Testis (tissue), 3 donors: ENCODE measurements around the gene TMC1. TPM values are rescaled to one million over a fixed set of nuclear protein-coding genes. Genes with fewer than 3 reads are reported as not detected.

Experiments
- DNase-seq: peaks from one replicate; pipeline ENCODE4 v3.0.0-alpha.2; 2019
- H3K27ac ChIP-seq, 2 donors: fragments of 200-600 bp; sonication (generic); one replicate each; pipeline ENCODE4 v1.5.1; 2019
- H3K27me3 ChIP-seq: fragments of 200-600 bp; sonication (generic); one replicate; pipeline ENCODE4 v1.5.1; 2019
- H3K36me3 ChIP-seq: fragments of 200-600 bp; sonication (generic); one replicate; pipeline ENCODE4 v1.5.1; 2017; ENCODE audit warnings: low read depth; ENCODE audit errors: missing control alignments
- H3K4me1 ChIP-seq: fragments of 200-600 bp; sonication (generic); one replicate; pipeline ENCODE4 v1.5.1; 2019
- H3K4me3 ChIP-seq, 2 donors: fragments of 200-600 bp; sonication (generic); one replicate each; pipeline ENCODE4 v1.5.1; 2017 to 2019
- H3K9me3 ChIP-seq: fragments of 200-600 bp; sonication (generic); one replicate; pipeline ENCODE4 v1.5.1; 2017
- POLR2A ChIP-seq: fragments of 450-650 bp; IDR thresholded peaks from one replicate; pipeline ENCODE4 v1.6.1; 2017; ENCODE audit warnings: antibody characterized with exemption, mild to moderate bottlenecking, moderate library complexity
- WGBS, 2 donors: methylation state at CpG; one replicate each; pipeline ENCODE4 v1.1.5; 2018; 5-methylcytosine and 5-hydroxymethylcytosine counted together
- intact Hi-C: fragments of 100-400 bp; cut with DNase I; formaldehyde crosslinking; loops from one replicate; pipeline ENCODE4 v1.15.1; 2023; ENCODE audit warnings: low total_unique reads
- polyA plus RNA-seq: library from polyadenylated mRNA; stranded (reverse); fragments of 350-450 nt; fragmentation: Illumina TruSeq; extraction: RNeasy Lipid Tissue Mini Kit (QIAGEN cat#74804); gene quantifications from one replicate; pipeline ENCODE4 v1.2.3, GENCODE V29; 2014; ENCODE audit warnings: low read depth, low replicate concordance; ENCODE audit not compliant: insufficient read depth
- total RNA-seq, 2 donors: library from RNA; depleted of rRNA; stranded (reverse); fragments of >200 nt; gene quantifications; one replicate each; pipeline ENCODE4 v1.2.3, GENCODE V29; 2016
- TF ChIP-seq, protein P1 (sequence below), 3 experiments: fragments of 450-650 bp in 2 of 3; fragments of 200-600 bp in 1 of 3; sonication (generic) in 1 of 3; IDR thresholded peaks; one replicate each; pipeline ENCODE4 v1.5.1; 2016 to 2019; ENCODE audit warnings: antibody characterized with exemption in 3 of 3, mild to moderate bottlenecking in 2 of 3, moderate library complexity in 1 of 3

The TMC1 gene
- total and polyA plus RNA-seq, 3 donors from 2014 or later = 2.0 to 5.4 (median 3.0) TPM

DNA sequence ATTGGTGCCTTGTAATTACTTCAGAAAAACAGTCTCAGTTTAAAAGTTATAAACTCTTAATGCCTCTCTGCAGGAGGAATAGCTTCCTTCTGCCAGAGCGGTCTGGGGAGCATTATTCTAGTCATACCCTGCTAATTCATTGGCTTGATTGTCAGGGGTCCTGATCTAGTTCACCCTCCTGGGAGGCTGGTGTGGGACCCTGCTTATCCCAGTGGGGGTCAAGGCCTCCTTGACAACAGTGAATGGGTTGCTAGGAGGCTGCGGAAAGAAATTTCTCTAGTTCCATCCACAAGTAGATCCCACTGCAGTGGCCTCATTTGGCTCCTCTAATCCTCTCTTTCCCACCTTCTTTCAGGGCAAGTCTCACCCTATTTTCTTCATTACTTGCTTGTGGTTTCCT lies 105.7 kb downstream of the TMC1 start:
- Histone ChIP-seq H3K9me3 (no peaks in the 10 kb centered on the region), H3K4me1 (no peaks in the 10 kb centered on the region), H3K27ac (no peak overlapping the region), H3K36me3 (no peaks in the 10 kb centered on the region), H3K4me3 (no peak overlapping the region), H3K27me3 (no peaks in the 10 kb centered on the region)
- 97 to 100% methylated on average over 2 of the region's 2 CpGs for WGBS, 2 donors
- TF ChIP-seq, protein P1, sequence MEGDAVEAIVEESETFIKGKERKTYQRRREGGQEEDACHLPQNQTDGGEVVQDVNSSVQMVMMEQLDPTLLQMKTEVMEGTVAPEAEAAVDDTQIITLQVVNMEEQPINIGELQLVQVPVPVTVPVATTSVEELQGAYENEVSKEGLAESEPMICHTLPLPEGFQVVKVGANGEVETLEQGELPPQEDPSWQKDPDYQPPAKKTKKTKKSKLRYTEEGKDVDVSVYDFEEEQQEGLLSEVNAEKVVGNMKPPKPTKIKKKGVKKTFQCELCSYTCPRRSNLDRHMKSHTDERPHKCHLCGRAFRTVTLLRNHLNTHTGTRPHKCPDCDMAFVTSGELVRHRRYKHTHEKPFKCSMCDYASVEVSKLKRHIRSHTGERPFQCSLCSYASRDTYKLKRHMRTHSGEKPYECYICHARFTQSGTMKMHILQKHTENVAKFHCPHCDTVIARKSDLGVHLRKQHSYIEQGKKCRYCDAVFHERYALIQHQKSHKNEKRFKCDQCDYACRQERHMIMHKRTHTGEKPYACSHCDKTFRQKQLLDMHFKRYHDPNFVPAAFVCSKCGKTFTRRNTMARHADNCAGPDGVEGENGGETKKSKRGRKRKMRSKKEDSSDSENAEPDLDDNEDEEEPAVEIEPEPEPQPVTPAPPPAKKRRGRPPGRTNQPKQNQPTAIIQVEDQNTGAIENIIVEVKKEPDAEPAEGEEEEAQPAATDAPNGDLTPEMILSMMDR (IDR thresholded peaks at IDR 0.05) = no peak
- TF ChIP-seq POLR2A = no peak
- DNase-seq = no peak
- intact Hi-C loops = no loop called here

DNA sequence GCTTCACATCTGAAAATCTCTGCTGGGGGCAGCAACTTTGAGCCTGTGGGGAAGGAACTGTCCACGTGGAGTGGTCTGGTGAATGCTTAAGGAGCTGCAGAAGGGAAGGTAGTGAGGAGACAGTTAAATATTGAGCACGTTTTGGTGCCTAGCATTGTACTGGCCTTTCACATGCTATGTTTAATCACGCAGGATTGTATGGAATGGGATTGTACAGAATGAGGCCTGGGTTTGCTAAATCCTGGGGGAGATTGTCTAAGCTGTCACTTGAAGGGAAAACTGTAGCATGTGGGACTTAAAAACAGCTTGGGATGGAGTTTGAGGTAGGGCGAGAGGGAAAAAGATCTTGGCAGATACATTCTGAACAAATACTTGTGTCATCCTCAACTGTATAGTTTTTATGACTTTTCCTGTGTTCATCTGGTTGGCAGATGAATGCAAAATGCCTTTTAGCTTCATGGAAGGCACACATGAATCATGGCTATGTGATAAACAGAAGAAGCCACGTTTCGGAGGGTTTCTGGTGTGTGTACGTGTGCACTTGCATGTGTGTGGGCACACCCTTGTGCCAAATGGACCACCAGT lies 106.6 kb downstream of the TMC1 start:
- Histone ChIP-seq H3K36me3 (no peaks in the 10 kb centered on the region), H3K27ac (no peak overlapping the region)
- 59 to 63% methylated on average over 7 of the region's 7 CpGs for WGBS, 2 donors

DNA sequence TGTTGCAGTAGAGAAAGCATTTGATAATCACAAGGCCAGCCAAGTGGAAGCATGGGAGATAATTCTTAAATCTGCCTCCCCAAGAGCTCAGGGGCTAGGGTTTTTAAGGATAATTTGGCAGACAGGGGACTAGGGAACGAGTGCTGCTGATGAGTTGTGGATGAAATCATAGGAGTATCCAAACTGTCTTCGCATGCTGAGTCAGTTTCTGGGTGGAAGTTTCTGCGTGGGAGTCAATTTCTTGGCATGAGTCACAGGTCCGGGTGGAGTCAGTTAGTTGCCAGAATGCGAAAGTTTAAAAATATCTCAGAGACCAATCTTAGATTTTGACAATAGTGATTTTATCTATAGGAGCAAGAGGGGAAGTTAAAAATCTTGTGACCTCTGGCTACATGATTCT lies 112.6 kb downstream of the TMC1 start:
- intact Hi-C loops = no loop called here
- H3K36me3 ChIP-seq = no peaks in the 10 kb centered on the region
- TF ChIP-seq, protein P1 (IDR thresholded peaks at IDR 0.05) = no peak
- no peak for TF ChIP-seq POLR2A
- H3K27ac ChIP-seq = no peak overlapping the region
- H3K4me1 ChIP-seq = no peaks in the 10 kb centered on the region
- H3K9me3 ChIP-seq = no peaks in the 10 kb centered on the region
- no peak overlapping the region for H3K4me3 ChIP-seq
- no peak for DNase-seq
- H3K27me3 ChIP-seq = no peaks in the 10 kb centered on the region
- WGBS, 2 donors = 42 to 52% methylated on average over 5 of the region's 5 CpGs

More for the DNA sequence above, 106.6 kb downstream of the TMC1 start:
- no peaks in the 10 kb centered on the region for H3K4me1 ChIP-seq
- intact Hi-C loops = no loop called here
- H3K9me3 ChIP-seq = no peaks in the 10 kb centered on the region
- DNase-seq = no peak
- TF ChIP-seq POLR2A = no peak
- TF ChIP-seq, protein P1 (IDR thresholded peaks at IDR 0.05) = no peak
- no peak overlapping the region for H3K4me3 ChIP-seq
- H3K27me3 ChIP-seq = no peaks in the 10 kb centered on the region

DNA sequence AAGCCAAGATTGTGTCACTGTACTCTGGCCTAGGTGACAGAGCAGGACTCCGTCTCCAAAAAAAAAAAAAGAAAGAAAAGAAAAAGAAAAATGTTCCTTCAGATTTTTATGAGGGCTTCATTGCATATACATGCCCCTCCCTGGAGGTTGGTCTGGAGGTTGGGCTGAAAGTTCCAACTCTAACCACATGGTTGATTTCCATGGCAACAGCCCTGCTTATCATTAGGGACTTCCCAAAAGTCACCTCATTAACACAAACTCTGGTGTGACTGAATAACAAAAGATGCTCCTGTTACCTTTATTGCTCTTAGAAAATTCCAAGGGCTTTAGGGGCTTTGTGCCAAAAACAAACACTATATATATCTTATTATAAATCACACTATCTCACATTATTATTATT lies 113.8 kb downstream of the TMC1 start:
- Histone ChIP-seq H3K4me1 (no peaks in the 10 kb centered on the region), H3K36me3 (no peaks in the 10 kb centered on the region), H3K4me3 (no peak overlapping the region), H3K9me3 (no peaks in the 10 kb centered on the region), H3K27ac (no peak overlapping the region), H3K27me3 (no peaks in the 10 kb centered on the region)
- intact Hi-C loops = no loop called here
- DNase-seq = no peak
- TF ChIP-seq, protein P1 (IDR thresholded peaks at IDR 0.05) = no peak
- TF ChIP-seq POLR2A = no peak
- WGBS, 2 donors = 86 to 94% methylated on average over 1 of the region's 1 CpG

DNA sequence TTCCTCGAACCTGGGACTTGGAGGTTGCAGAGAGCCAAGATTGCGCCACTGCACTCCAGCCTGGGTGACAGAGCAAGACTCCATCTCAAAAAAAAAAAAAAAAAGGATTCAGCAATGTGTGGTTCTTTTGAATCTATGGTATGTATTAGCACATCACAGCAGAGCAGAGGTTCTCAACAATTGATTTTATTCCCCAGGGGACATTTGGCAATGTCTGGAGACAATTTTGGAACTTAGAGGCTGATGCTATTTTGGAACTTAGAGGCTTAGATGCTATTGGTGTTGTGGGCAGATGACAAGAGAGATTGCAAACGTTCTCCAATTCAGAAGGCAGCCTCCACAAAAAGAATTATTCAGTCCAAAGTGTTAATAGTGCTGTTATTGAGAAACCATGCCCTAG lies 115.2 kb downstream of the TMC1 start:
- H3K4me1 ChIP-seq = no peaks in the 10 kb centered on the region
- no peaks in the 10 kb centered on the region for H3K27me3 ChIP-seq
- WGBS, 2 donors = 77 to 82% methylated on average over 3 of the region's 3 CpGs
- H3K9me3 ChIP-seq = no peaks in the 10 kb centered on the region
- no peak for TF ChIP-seq POLR2A
- TF ChIP-seq, protein P1 (IDR thresholded peaks at IDR 0.05) = no peak
- DNase-seq = no peak
- intact Hi-C loops = no loop called here
- no peak overlapping the region for H3K27ac ChIP-seq
- H3K4me3 ChIP-seq = no peak overlapping the region
- H3K36me3 ChIP-seq = no peaks in the 10 kb centered on the region
